ENCODE data around the gene TBX3.
A peak's percentile ranks its signal among the peaks of the same experiment; 100 is the strongest.

The TBX3 gene

GRCh38 chr12:114671066-114671442 lies 12.9 kb downstream of the TBX3 start:
- H3K9ac ChIP-seq (ENCODE audit: low read depth, low read length) = no peak overlapping the region
- H3K4me1 ChIP-seq (ENCODE audit: insufficient read depth, low read length) = peaks cover 25% of the 10 kb centered on the region
- no peaks in the 10 kb centered on the region for H3K36me3 ChIP-seq (ENCODE audit: insufficient read depth, low read length)
- H3K9me3 ChIP-seq (ENCODE audit: control insufficient read depth, insufficient read depth, low read length) = no peaks in the 10 kb centered on the region

GRCh38 chr12:114670291-114670980 lies 13.5 kb downstream of the TBX3 start:
- H3K9ac ChIP-seq (ENCODE audit: low read depth, low read length) = no peak overlapping the region
- H3K36me3 ChIP-seq (ENCODE audit: insufficient read depth, low read length) = no peaks in the 10 kb centered on the region
- H3K9me3 ChIP-seq (ENCODE audit: control insufficient read depth, insufficient read depth, low read length) = no peaks in the 10 kb centered on the region
- H3K4me1 ChIP-seq (ENCODE audit: insufficient read depth, low read length) = peaks cover 21% of the 10 kb centered on the region

GRCh38 chr12:114669401-114670290 lies 14.3 kb downstream of the TBX3 start:
- no peaks in the 10 kb centered on the region for H3K9me3 ChIP-seq (ENCODE audit: control insufficient read depth, insufficient read depth, low read length)
- no peaks in the 10 kb centered on the region for H3K36me3 ChIP-seq (ENCODE audit: insufficient read depth, low read length)
- peaks cover 17% of the 10 kb centered on the region; the same call in 1 of the 2 replicates for H3K4me1 ChIP-seq (ENCODE audit: insufficient read depth, low read length)
- H3K9ac ChIP-seq (ENCODE audit: low read depth, low read length) = peak overlapping the region; percentile 34

GRCh38 chr12:114668886-114669288 lies 15.1 kb downstream of the TBX3 start:
- Histone ChIP-seq H3K9ac (ENCODE audit: low read depth, low read length) (peak overlapping the region; percentile 34; the same call in 1 of the 2 replicates), H3K9me3 (ENCODE audit: control insufficient read depth, insufficient read depth, low read length) (no peaks in the 10 kb centered on the region), H3K4me1 (ENCODE audit: insufficient read depth, low read length) (peaks cover 17% of the 10 kb centered on the region; the same call in 1 of the 2 replicates), H3K36me3 (ENCODE audit: insufficient read depth, low read length) (no peaks in the 10 kb centered on the region)

- Histone ChIP-seq H3K36me3 (ENCODE audit: insufficient read depth, low read length) (no peaks in the 10 kb centered on the region), H3K9ac (ENCODE audit: low read depth, low read length) (peak overlapping the region; percentile 22; the same call in 1 of the 2 replicates), H3K4me1 (ENCODE audit: insufficient read depth, low read length) (peaks cover 17% of the 10 kb centered on the region; the same call in 1 of the 2 replicates), H3K9me3 (ENCODE audit: control insufficient read depth, insufficient read depth, low read length) (no peaks in the 10 kb centered on the region)
Measured at GRCh38 chr12:114668151-114668885, 15.7 kb downstream of the TBX3 start.

GRCh38 chr12:114667669-114668150 lies 16.3 kb downstream of the TBX3 start:
- peaks cover 22% of the 10 kb centered on the region for H3K4me1 ChIP-seq (ENCODE audit: insufficient read depth, low read length)
- H3K36me3 ChIP-seq (ENCODE audit: insufficient read depth, low read length) = no peaks in the 10 kb centered on the region
- H3K9ac ChIP-seq (ENCODE audit: low read depth, low read length) = peak overlapping the region; percentile 22; the same call in 1 of the 2 replicates
- H3K9me3 ChIP-seq (ENCODE audit: control insufficient read depth, insufficient read depth, low read length) = no peaks in the 10 kb centered on the region

GRCh38 chr12:114666746-114667668 lies 17.0 kb downstream of the TBX3 start:
- no peaks in the 10 kb centered on the region for H3K36me3 ChIP-seq (ENCODE audit: insufficient read depth, low read length)
- H3K9ac ChIP-seq (ENCODE audit: low read depth, low read length) = peak overlapping the region; percentile 22; the same call in 1 of the 2 replicates
- H3K9me3 ChIP-seq (ENCODE audit: control insufficient read depth, insufficient read depth, low read length) = no peaks in the 10 kb centered on the region
- peaks cover 22% of the 10 kb centered on the region for H3K4me1 ChIP-seq (ENCODE audit: insufficient read depth, low read length)

GRCh38 chr12:114665411-114666260 lies 18.3 kb downstream of the TBX3 start:
- Histone ChIP-seq H3K9ac (ENCODE audit: low read depth, low read length) (peak overlapping the region; percentile 47; the same call in 1 of the 2 replicates), H3K9me3 (ENCODE audit: control insufficient read depth, insufficient read depth, low read length) (no peaks in the 10 kb centered on the region), H3K4me1 (ENCODE audit: insufficient read depth, low read length) (peaks cover 22% of the 10 kb centered on the region), H3K36me3 (ENCODE audit: insufficient read depth, low read length) (no peaks in the 10 kb centered on the region)

- peaks cover 19% of the 10 kb centered on the region for H3K4me1 ChIP-seq (ENCODE audit: insufficient read depth, low read length)
- H3K36me3 ChIP-seq (ENCODE audit: insufficient read depth, low read length) = no peaks in the 10 kb centered on the region
- H3K9ac ChIP-seq (ENCODE audit: low read depth, low read length) = peak overlapping the region; percentile 37; the same call in 1 of the 2 replicates
- no peaks in the 10 kb centered on the region for H3K9me3 ChIP-seq (ENCODE audit: control insufficient read depth, insufficient read depth, low read length)
Measured at GRCh38 chr12:114664651-114665320, 19.2 kb downstream of the TBX3 start.

GRCh38 chr12:114662512-114663177 lies 21.3 kb downstream of the TBX3 start:
- H3K9me3 ChIP-seq (ENCODE audit: control insufficient read depth, insufficient read depth, low read length) = no peaks in the 10 kb centered on the region
- H3K36me3 ChIP-seq (ENCODE audit: insufficient read depth, low read length) = no peaks in the 10 kb centered on the region
- no peak overlapping the region for H3K9ac ChIP-seq (ENCODE audit: low read depth, low read length)
- peaks cover 22% of the 10 kb centered on the region for H3K4me1 ChIP-seq (ENCODE audit: insufficient read depth, low read length)

GRCh38 chr12:114661245-114661644 lies 22.7 kb downstream of the TBX3 start:
- H3K36me3 ChIP-seq (ENCODE audit: insufficient read depth, low read length) = no peaks in the 10 kb centered on the region
- H3K9ac ChIP-seq (ENCODE audit: low read depth, low read length) = no peak overlapping the region
- no peaks in the 10 kb centered on the region for H3K9me3 ChIP-seq (ENCODE audit: control insufficient read depth, insufficient read depth, low read length)
- peaks cover 28% of the 10 kb centered on the region for H3K4me1 ChIP-seq (ENCODE audit: insufficient read depth, low read length)

- H3K4me1 ChIP-seq (ENCODE audit: insufficient read depth, low read length) = peaks cover 32% of the 10 kb centered on the region
- no peak overlapping the region for H3K9ac ChIP-seq (ENCODE audit: low read depth, low read length)
- H3K9me3 ChIP-seq (ENCODE audit: control insufficient read depth, insufficient read depth, low read length) = no peaks in the 10 kb centered on the region
- H3K36me3 ChIP-seq (ENCODE audit: insufficient read depth, low read length) = no peaks in the 10 kb centered on the region
Measured at GRCh38 chr12:114659084-114659483, 24.9 kb downstream of the TBX3 start.
